Spinal cord (tissue), 10 donors: Measurements from ENCODE around the gene KCTD2. TPM values are rescaled to one million over a fixed set of nuclear protein-coding genes. Genes with fewer than 3 reads are reported as not detected.
"Not testable (repeated sequence)": the region's sequence is repeated elsewhere in the genome, so short reads cannot be mapped to it uniquely, and the experiment has no call there.

Experiments
- DNase-seq, 6 donors: peaks; one replicate each; pipeline versions ENCODE4 v3.0.0 to v3.0.0-alpha.2; 2013 to 2015; ENCODE audit warnings: low spot score in 6 of 6, low read depth in 4 of 6
- H3K27ac ChIP-seq: one replicate; pipeline ENCODE4 v1.5.1; 2013; ENCODE audit warnings: low read depth, low read length, control low read depth
- H3K27me3 ChIP-seq: one replicate; pipeline ENCODE4 v1.6.1; 2013; ENCODE audit warnings: low read length; ENCODE audit not compliant: control insufficient read depth, insufficient read depth
- H3K36me3 ChIP-seq: one replicate; pipeline ENCODE4 v1.6.1; 2013; ENCODE audit warnings: low read length; ENCODE audit not compliant: control insufficient read depth, insufficient read depth
- H3K4me1 ChIP-seq: one replicate; pipeline ENCODE4 v1.6.1; 2013; ENCODE audit warnings: low read length; ENCODE audit not compliant: control insufficient read depth, insufficient read depth
- H3K4me3 ChIP-seq: one replicate; pipeline ENCODE4 v1.5.1; 2013; ENCODE audit warnings: low read depth, low read length, control low read depth
- H3K9me3 ChIP-seq: one replicate; pipeline ENCODE4 v1.6.1; 2013; ENCODE audit warnings: low read length; ENCODE audit not compliant: control insufficient read depth, insufficient read depth
- WGBS: methylation state at CpG from one replicate; pipeline ENCODE4 v1.1.5; 2013; ENCODE audit warnings: missing lambda C conversion rate; ENCODE audit not compliant: insufficient coverage; 5-methylcytosine and 5-hydroxymethylcytosine counted together
- polyA plus RNA-seq, 2 donors: library from polyadenylated mRNA; unstranded; fragments of 120-200 nt; gene quantifications; one replicate each; pipeline ENCODE4 v1.2.1, GENCODE V29; 2013; ENCODE audit not compliant: insufficient read length in 2 of 2
- total RNA-seq, 2 donors: library from RNA; depleted of rRNA in 1 of 2; stranded (reverse); fragments of 120-200 nt in 1 of 2; fragments of >200 nt in 1 of 2; gene quantifications; one replicate each; pipeline versions ENCODE4 v1.2.3 to v1.2.4, GENCODE V29; 2013 to 2014
- donor health status: healthy.

Gene KCTD2
- total and polyA plus RNA-seq, 4 donors: 31.9 to 72.3 (median 56.2) TPM

- no peaks in the 10 kb centered on the region for H3K27me3 ChIP-seq
- no peak overlapping the region for H3K4me3 ChIP-seq
- whole genome bisulfite sequencing: 94% methylated on average over 2 of the region's 3 CpGs
- H3K9me3 ChIP-seq: no peaks in the 10 kb centered on the region
- peaks cover 7% of the 10 kb centered on the region for H3K4me1 ChIP-seq
- no peak for DNase-seq
- peaks cover 56% of the 10 kb centered on the region for H3K36me3 ChIP-seq
- H3K27ac ChIP-seq: no peak overlapping the region
Observed at GRCh38 chr17:75063626-75064025, 16.6 kb downstream of the KCTD2 start.

- WGBS: 95% methylated on average over 10 of the region's 11 CpGs
- Histone ChIP-seq H3K4me1 (peaks cover 7% of the 10 kb centered on the region), H3K9me3 (no peaks in the 10 kb centered on the region), H3K36me3 (peaks cover 56% of the 10 kb centered on the region), H3K27ac (no peak overlapping the region), H3K27me3 (no peaks in the 10 kb centered on the region), H3K4me3 (no peak overlapping the region)
- no peak for DNase-seq
Observed at GRCh38 chr17:75064040-75064439, 17.0 kb downstream of the KCTD2 start.

GRCh38 chr17:75064460-75064859, 17.4 kb downstream of the KCTD2 start:
- no peaks in the 10 kb centered on the region for H3K9me3 ChIP-seq
- peaks cover 5% of the 10 kb centered on the region for H3K4me1 ChIP-seq
- H3K27ac ChIP-seq: no peak overlapping the region
- no peaks in the 10 kb centered on the region for H3K27me3 ChIP-seq
- no peak for DNase-seq
- no peak overlapping the region for H3K4me3 ChIP-seq
- 93% methylated on average over 6 of the region's 8 CpGs for WGBS
- H3K36me3 ChIP-seq: peaks cover 56% of the 10 kb centered on the region

- H3K27me3 ChIP-seq: no peaks in the 10 kb centered on the region
- DNase-seq: no peak
- H3K4me3 ChIP-seq: no peak overlapping the region
- no peaks in the 10 kb centered on the region for H3K9me3 ChIP-seq
- H3K36me3 ChIP-seq: peaks cover 54% of the 10 kb centered on the region
- no peaks in the 10 kb centered on the region for H3K4me1 ChIP-seq
- 93% methylated on average over 17 of the region's 18 CpGs for WGBS
- no peak overlapping the region for H3K27ac ChIP-seq
Observed at GRCh38 chr17:75064867-75065561, 18.0 kb downstream of the KCTD2 start.

DNA sequence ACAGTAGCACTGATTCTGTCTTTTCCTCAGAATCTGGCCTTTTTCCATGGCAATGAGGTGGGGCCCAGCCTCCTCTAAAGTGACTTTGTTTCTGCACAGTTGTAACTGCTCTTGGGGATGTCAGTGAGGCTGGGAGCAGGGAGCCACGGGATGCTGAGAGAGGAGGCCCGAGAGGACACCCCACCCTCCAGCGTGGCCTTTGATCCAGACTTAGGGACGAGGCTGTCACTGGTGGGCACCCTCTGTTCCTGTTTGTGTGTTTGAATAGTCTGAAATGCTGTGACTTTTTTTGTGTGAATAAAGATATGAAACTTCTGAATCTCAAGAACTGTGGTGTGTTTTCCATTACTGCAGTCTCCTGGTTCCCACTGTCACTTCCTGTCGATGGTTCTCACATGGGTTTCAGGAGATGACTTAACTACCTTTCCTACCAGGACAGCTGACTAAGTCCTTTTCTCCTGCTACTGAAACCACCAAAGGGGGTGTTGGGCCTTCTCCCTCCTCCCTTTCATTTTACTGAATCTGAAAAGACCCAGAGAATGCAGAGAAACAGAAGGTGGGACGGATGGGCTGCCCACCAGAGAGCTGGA, 18.6 kb downstream of the KCTD2 start:
- DNase-seq: no peak
- no peaks in the 10 kb centered on the region for H3K4me1 ChIP-seq
- no peak overlapping the region for H3K4me3 ChIP-seq
- no peak overlapping the region for H3K27ac ChIP-seq
- 79% methylated on average over 5 of the region's 6 CpGs for WGBS
- no peaks in the 10 kb centered on the region for H3K27me3 ChIP-seq
- peaks cover 49% of the 10 kb centered on the region for H3K36me3 ChIP-seq
- no peaks in the 10 kb centered on the region for H3K9me3 ChIP-seq

DNA sequence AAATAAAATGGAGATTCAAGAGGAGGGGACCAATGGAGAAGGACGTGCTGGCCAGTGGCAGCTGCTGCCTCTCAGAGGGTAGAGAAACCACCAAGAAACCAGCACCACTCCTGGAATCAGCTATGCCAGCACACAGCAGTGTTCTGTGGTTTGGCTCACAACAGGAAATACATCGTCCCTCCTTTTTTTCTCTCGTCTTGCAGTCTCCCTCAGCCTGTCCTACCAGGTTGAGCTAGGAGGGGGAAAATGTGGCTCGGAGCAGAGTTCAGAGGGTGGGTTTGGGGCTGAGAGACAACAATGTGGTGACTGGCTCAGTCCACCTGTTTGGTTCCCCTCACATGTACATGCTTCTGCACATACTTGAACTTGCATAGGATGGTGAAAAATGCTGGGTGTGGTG, 20.8 kb downstream of the KCTD2 start:
- Histone ChIP-seq H3K36me3 (peaks cover 28% of the 10 kb centered on the region), H3K27ac (no peak overlapping the region), H3K9me3 (no peaks in the 10 kb centered on the region), H3K27me3 (no peaks in the 10 kb centered on the region), H3K4me1 (no peaks in the 10 kb centered on the region), H3K4me3 (no peak overlapping the region)
- DNase-seq: no peak
- no CpG with 5 or more reads among the region's 4 CpGs for WGBS

DNA sequence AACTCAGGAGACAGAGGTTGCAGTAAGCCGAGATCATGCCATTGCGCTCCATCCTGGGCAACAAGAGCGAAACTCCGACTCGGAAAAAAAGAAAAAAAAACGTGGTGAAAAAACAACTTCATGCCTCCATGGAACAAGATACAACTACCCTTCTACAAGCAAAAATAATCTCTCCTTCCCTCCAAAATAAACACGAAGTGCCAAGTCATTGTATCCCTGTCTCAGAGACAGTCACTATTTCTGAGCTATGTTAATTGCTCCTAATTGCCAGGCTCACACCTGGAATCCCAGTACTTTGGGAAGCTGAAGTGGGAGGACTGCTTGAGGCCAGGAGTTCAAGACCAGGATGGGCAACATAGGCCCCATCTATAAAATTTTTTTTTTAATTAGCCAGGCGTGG, 21.7 kb downstream of the KCTD2 start:
- Histone ChIP-seq H3K4me1 (peaks cover 4% of the 10 kb centered on the region), H3K27ac (no peak overlapping the region), H3K27me3 (no peaks in the 10 kb centered on the region), H3K36me3 (peaks cover 19% of the 10 kb centered on the region), H3K4me3 (no peak overlapping the region), H3K9me3 (no peaks in the 10 kb centered on the region)
- WGBS: 93% methylated on average over 2 of the region's 8 CpGs
- DNase-seq: no peak

- H3K4me3 ChIP-seq: no peak overlapping the region
- no peak overlapping the region for H3K27ac ChIP-seq
- peaks cover 7% of the 10 kb centered on the region for H3K4me1 ChIP-seq
- DNase-seq: peak in 1 of 6 donors; percentile 70
- H3K9me3 ChIP-seq: no peaks in the 10 kb centered on the region
- WGBS: 87% methylated on average over 2 of the region's 2 CpGs
- no peaks in the 10 kb centered on the region for H3K27me3 ChIP-seq
- H3K36me3 ChIP-seq: peaks cover 9% of the 10 kb centered on the region
Observed at GRCh38 chr17:75069783-75070182, 22.8 kb downstream of the KCTD2 start.

GRCh38 chr17:75071478-75072271, 24.6 kb downstream of the KCTD2 start:
- H3K27ac ChIP-seq, H3K4me3 ChIP-seq, H3K9me3 ChIP-seq, H3K27me3 ChIP-seq, H3K36me3 ChIP-seq, DNase-seq: not testable (repeated sequence)
- 88% methylated on average over 4 of the region's 8 CpGs for WGBS
- H3K4me1 ChIP-seq: peaks cover 16% of the 10 kb centered on the region
